HCT116 (cell line): Measurements from ENCODE around the gene CAST.

Source experiments
- EZH2phosphoT487 ChIP-seq: fragments of 200-600 bp; IDR thresholded peaks from 2 replicates; pipeline ENCODE4 v1.6.1; 2018; ENCODE audit warnings: antibody characterized with exemption, borderline replicate concordance
- TF ChIP-seq, protein P1 (sequence below), 3 experiments: fragments of 200-600 bp in 1 of 3; sonication (generic) in 1 of 3; IDR thresholded peaks in 2 of 3; conservative IDR thresholded peaks in 1 of 3; 2 replicates each; pipeline ENCODE4 v1.5.1; 2012 to 2017; ENCODE audit warnings: low read depth in 2 of 3, low read length in 2 of 3, antibody characterized with exemption in 1 of 3, borderline replicate concordance in 1 of 3, control low read depth in 1 of 3, mild to moderate bottlenecking in 1 of 3, mixed read lengths in 1 of 3, mixed run types in 1 of 3, moderate library complexity in 1 of 3; ENCODE audit not compliant: insufficient read depth in 1 of 3

DNA sequence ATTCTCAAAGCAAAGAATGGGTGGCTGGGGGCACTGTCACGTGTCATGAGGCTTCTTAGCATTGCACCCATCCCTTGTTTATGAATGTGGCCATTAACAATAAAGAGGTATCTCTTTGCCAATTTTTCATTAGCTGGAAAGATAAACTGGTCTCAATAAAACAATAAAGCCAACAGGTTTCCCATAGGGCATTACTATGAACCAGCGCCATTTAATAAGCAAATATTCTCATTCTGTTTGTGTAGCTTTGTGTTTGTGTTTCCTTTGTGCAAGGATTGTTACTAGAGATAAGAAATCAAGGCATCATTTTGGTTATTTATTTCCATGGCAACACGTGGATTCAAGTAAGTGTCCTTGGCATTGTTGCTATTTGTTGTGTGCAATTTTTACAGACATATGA lies 37.6 kb upstream of the CAST start:
- no peak for TF ChIP-seq EZH2phosphoT487
- TF ChIP-seq, protein P1, sequence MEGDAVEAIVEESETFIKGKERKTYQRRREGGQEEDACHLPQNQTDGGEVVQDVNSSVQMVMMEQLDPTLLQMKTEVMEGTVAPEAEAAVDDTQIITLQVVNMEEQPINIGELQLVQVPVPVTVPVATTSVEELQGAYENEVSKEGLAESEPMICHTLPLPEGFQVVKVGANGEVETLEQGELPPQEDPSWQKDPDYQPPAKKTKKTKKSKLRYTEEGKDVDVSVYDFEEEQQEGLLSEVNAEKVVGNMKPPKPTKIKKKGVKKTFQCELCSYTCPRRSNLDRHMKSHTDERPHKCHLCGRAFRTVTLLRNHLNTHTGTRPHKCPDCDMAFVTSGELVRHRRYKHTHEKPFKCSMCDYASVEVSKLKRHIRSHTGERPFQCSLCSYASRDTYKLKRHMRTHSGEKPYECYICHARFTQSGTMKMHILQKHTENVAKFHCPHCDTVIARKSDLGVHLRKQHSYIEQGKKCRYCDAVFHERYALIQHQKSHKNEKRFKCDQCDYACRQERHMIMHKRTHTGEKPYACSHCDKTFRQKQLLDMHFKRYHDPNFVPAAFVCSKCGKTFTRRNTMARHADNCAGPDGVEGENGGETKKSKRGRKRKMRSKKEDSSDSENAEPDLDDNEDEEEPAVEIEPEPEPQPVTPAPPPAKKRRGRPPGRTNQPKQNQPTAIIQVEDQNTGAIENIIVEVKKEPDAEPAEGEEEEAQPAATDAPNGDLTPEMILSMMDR (IDR thresholded peaks at IDR 0.05 in 2 of 3, conservative IDR thresholded peaks at IDR 0.05 in 1 of 3; ENCODE audit: borderline replicate concordance in 1 of 3, insufficient read depth in 1 of 3, low read depth in 2 of 3, low read length in 2 of 3): no peak
